ENCODE measurements around the gene DPEP1.

DNA sequence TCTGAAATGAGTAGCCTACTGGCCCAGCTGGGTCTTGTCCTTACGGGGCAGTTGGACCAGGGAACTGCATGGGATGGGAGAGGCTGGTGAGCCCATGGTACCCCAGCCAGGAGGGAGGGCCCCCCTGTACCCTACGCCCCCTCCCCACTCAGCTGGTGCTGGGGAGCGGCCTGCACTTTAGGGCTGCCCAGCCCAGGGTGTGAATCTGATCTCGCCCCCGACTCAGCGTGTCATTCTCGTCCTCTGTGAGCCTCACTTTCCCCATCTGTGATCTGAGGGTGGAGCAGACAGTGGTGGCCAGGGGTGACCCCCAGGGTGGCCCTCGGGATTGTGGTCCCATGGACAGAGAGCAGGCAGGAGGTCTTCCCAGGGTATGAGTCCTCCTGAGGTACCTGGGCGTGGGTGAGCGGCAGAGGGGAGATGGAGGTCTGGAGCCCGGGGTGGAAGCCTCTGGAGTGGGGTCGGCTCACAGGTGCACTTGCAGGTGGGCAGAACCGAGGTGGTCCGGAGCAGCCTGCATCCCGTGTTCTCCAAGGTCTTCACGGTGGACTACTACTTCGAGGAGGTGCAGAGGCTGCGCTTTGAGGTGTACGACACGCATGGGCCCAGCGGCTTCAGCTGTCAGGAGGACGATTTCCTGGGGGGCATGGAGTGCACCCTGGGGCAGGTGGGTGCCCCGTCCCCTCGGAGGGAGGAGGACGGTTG lies 36.2 kb upstream of the DPEP1 start:
- no peak for TF ChIP-seq POLR2A (IDR thresholded peaks at IDR 0.05)
- TF ChIP-seq CTCF (IDR thresholded peaks at IDR 0.05): no peak
- no peak for TF ChIP-seq EP300 (IDR thresholded peaks at IDR 0.05)
